ENCODE results near the gene TPP1. TPM values are rescaled to one million over a fixed set of nuclear protein-coding genes. Genes with fewer than 3 reads are reported as not detected.

The TPP1 gene
- total RNA-seq, 4 donors from 2014 or later: 51.3 to 97.3 (median 69.1) TPM

DNA sequence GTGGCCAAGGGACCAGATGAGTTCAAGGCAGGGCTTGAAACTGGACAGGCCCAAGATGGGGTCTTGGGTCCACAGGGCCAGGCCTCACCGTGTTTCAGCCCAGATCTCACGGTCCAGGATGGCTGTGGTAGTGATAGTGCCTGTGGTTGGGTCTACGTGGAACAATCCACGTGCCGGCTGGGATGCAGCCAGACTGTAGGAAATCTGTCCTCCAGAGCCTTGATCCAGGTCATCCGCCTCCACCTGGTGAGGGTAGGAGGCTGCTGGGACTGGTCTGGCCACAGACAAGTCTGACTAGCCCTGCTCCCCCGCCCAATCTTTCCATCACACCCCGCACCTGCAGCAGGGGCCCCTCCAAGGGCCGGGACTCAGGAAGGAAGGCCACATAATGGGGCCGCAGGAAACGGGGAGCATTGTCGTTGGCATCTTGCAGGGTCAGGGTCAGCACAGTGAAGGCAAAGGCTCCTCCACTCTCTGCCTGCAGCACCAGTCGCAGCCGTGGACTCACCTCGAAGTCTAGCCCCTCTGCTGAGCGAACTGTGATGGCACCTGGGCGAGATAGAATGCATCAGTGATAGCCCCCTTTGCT lies 6.7 kb upstream of the TPP1 start:
- H3K27ac ChIP-seq: no peak overlapping the region
- no peaks in the 10 kb centered on the region for H3K27me3 ChIP-seq
- DNase-seq: no peak
- H3K4me3 ChIP-seq (replicated peaks in 1 of 3): no peak overlapping the region
- intact Hi-C loops (cut with DNase I): no loop called here
- H3K9me3 ChIP-seq: no peaks in the 10 kb centered on the region
- 94 to 97% methylated on average over 8 to 17 of the region's 17 CpGs for WGBS, 2 donors
- peaks cover 0 to 3% of the 10 kb centered on the region in 2 donors for H3K36me3 ChIP-seq
- no peak for TF ChIP-seq POLR2A (IDR thresholded peaks at IDR 0.05)
- TF ChIP-seq, protein P1, sequence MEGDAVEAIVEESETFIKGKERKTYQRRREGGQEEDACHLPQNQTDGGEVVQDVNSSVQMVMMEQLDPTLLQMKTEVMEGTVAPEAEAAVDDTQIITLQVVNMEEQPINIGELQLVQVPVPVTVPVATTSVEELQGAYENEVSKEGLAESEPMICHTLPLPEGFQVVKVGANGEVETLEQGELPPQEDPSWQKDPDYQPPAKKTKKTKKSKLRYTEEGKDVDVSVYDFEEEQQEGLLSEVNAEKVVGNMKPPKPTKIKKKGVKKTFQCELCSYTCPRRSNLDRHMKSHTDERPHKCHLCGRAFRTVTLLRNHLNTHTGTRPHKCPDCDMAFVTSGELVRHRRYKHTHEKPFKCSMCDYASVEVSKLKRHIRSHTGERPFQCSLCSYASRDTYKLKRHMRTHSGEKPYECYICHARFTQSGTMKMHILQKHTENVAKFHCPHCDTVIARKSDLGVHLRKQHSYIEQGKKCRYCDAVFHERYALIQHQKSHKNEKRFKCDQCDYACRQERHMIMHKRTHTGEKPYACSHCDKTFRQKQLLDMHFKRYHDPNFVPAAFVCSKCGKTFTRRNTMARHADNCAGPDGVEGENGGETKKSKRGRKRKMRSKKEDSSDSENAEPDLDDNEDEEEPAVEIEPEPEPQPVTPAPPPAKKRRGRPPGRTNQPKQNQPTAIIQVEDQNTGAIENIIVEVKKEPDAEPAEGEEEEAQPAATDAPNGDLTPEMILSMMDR (IDR thresholded peaks at IDR 0.05): no peak
- peaks cover 0 to 7% of the 10 kb centered on the region in 2 donors for H3K4me1 ChIP-seq

DNA sequence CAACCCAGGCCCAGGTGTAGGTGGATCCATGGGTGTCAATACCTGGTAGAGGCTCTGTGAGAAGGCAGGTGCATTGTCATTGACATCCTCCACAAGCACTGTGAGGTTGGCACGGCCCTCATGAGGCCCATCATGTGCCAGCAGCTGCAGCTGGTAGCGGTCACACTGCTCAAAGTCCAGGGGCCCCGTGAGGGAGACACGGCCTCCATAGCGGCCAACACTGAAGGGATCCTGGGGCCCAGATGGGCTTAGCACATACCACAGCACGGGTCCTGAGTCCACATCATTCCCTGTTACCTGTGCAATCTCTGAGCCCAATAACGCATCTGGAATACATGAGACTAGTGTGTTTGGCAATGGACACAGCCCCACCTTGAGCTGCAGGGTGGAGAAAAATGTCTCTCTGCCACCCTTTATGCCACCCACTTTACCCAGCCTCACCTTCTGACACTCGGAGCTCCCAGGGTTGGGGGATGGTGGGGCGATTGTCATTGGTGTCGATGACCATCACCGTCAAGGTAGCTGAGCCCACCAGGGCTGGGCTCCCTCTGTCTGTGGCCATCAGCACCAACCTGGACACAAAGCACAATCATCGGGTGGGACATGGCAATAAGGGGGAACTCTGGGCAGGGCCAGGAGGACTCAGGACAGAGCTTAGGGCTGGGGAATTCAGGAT lies 6.1 kb upstream of the TPP1 start:
- Histone ChIP-seq H3K36me3 (peaks cover 0 to 3% of the 10 kb centered on the region in 2 donors), H3K9me3 (no peaks in the 10 kb centered on the region), H3K27me3 (no peaks in the 10 kb centered on the region), H3K27ac (no peak overlapping the region), H3K4me1 (peaks cover 0 to under 1% of the 10 kb centered on the region in 2 donors), H3K4me3 (replicated peaks in 1 of 3) (no peak overlapping the region)
- WGBS, 2 donors: 90 to 94% methylated on average over 4 to 12 of the region's 12 CpGs
- no peak for TF ChIP-seq POLR2A (IDR thresholded peaks at IDR 0.05)
- TF ChIP-seq, protein P1 (IDR thresholded peaks at IDR 0.05): no peak
- DNase-seq: no peak
- intact Hi-C loops (cut with DNase I): no loop called here

DNA sequence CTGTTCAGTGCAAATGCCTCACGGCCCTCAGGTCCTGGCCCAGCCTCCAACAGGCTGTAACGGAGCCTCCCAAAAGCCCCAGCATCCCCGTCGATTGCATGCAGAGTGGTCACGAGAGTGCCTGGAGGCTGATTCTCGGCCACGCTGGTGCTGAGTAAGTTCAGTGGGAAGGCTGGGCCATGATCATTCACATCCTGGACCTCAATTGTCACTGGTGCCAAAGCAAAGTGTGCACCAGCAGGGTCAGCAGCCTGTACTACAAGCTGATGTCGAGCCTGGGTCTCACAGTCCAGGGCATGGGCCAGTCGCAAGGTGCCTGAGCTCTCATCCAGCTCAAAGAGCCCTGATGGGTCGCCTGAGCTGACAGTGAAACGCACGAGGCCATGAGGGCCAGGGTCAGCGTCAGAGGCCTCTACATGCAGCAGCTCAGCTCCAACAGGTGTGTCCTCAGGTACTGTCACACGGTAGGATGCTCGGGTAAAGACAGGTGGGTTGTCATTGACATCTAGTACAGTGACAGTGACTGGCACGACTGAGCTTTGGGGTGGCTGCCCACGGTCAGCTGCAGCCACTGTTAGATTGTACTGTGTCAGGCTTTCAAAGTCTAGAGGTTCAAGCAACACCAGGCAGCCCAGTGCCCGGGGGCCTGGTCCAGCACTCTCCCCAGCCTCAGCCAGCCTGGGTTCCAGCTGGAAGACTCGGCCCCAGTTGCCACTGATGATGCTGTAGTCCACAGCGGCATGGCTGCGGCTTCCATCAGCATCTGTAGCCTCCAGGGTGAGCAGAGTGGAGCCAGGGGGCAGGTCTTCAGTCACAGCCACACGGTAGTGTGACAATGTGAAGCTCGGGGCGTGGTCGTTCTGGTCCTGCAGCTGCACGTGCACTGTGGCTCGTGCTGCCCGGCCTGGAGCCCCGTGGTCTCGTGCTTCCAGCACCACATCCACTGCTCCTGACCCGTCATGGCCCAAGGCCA lies 4.5 kb upstream of the TPP1 start:
- H3K4me1 ChIP-seq: peaks cover under 1 to 6% of the 10 kb centered on the region in 2 donors
- TF ChIP-seq, protein P1 (IDR thresholded peaks at IDR 0.05): no peak
- TF ChIP-seq POLR2A (IDR thresholded peaks at IDR 0.05): no peak
- no peak overlapping the region for H3K4me3 ChIP-seq (replicated peaks in 1 of 3)
- intact Hi-C loops (cut with DNase I): no loop called here
- peaks cover 0 to 3% of the 10 kb centered on the region in 2 donors for H3K36me3 ChIP-seq
- no peaks in the 10 kb centered on the region for H3K27me3 ChIP-seq
- no peak for DNase-seq
- H3K9me3 ChIP-seq: no peaks in the 10 kb centered on the region
- H3K27ac ChIP-seq: no peak overlapping the region
- 90 to 94% methylated on average over 14 to 30 of the region's 31 CpGs for WGBS, 2 donors

DNA sequence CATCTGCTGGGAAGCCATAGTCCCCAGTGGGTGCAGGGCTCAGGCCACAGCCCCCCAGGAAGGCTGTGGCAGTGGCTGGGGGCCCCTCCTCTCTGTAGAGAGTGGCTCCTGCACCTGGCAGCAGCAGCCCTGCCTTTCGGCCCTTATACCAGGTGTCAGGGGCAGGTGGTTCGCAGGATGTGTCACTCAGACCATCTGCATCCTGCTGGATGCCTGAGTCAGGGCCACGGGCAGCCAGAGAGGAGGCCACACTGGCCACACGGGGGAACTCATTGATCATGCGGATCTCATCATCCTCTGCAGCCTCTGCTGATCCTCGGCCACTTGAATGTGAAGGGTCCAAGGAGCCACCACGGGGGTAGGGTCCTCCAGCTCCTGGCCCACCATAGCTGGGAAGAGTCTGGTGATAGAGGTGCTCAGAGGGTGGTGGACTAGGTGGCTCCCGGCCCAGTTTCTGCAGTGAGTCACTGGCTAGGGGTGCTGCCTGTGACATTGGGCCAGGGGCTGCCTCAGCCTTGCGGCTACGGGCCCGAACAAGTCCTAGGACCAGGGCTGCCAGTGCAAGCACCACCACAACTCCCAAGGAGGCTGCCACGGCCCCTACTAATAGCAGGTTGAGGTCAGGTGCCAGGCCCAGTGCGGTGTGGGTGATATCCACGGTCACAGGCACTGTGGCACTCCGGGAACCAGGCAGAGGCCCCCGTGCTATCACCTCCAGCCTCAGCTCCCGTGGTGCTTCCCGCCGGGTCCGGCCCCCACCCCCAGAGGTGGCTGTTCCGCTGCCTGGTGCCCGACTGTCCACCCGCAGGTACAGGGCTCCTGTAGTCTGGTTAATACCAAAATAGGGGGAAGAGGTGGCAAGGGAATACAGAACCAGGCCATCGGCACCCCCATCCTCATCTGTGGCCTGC lies 3.3 kb upstream of the TPP1 start:
- no peak for TF ChIP-seq POLR2A (IDR thresholded peaks at IDR 0.05)
- TF ChIP-seq, protein P1 (IDR thresholded peaks at IDR 0.05): no peak
- H3K4me1 ChIP-seq: peaks cover 12 to 15% of the 10 kb centered on the region in 2 donors
- peaks cover 0 to 3% of the 10 kb centered on the region in 2 donors for H3K36me3 ChIP-seq

More for the DNA sequence above, 3.3 kb upstream of the TPP1 start:
- intact Hi-C loops (cut with DNase I): no loop called here
- Histone ChIP-seq H3K27ac (no peak overlapping the region), H3K9me3 (no peaks in the 10 kb centered on the region), H3K27me3 (no peaks in the 10 kb centered on the region), H3K4me3 (replicated peaks in 1 of 3) (no peak overlapping the region)
- 81 to 87% methylated on average over 12 to 22 of the region's 24 CpGs for WGBS, 2 donors
- DNase-seq: no peak

Data from thyroid gland (tissue), 4 donors.